ENCODE data around the gene PTPRJ.
"Not testable (repeated sequence)": the region's sequence is repeated elsewhere in the genome, so short reads cannot be mapped to it uniquely, and the experiment has no call there.

Gene PTPRJ

GRCh38 chr11:48108231-48109045, 128.1 kb downstream of the PTPRJ start:
- DNase-seq (ENCODE audit: low read depth in 1 of 2, low spot score in 1 of 2): no peak

DNA sequence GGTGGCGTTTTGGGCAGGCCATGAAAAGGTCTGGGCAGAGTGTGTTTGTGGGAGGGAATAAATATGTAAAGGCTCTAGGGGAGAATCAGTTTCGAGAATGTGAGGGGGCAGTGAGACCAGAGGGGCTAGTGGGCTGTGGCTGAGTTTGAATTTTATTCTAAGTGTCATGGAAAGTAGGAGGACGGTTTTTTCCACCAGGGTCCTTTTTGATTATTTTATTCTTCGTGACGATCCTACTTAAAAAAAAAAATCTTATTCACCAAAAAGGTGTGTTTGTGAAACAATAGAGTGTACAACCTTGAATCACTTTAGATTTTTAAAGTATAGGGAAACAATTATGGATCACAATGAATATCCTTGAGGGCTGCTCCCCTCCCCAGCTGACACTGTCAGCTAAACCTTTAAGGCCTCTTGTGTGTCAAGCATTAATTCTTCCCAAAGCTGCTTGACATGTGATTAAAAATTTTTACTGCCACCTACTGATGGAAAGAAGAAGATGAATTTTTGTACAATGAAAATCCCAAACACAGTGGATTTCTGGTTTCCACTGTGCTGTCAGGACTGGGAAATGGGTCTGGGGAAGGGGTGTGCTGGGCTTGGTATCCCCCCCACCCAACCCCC, 128.8 kb downstream of the PTPRJ start:
- DNase-seq (ENCODE audit: low read depth in 1 of 2, low spot score in 1 of 2): no peak

DNA sequence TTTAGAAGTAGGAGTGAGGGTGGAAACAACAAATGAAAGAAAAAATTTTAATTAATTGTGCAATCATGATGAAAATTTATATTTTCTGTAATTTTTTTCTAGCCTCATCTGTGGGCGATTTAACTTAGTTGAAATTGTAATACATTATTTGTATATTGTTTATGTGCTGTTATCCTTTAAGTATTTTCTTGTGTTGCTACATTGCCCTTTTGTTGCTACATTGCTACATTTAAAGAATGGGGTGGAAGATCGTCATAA, 130.1 kb downstream of the PTPRJ start:
- no peak for DNase-seq (ENCODE audit: low read depth in 1 of 2, low spot score in 1 of 2)

GRCh38 chr11:48111891-48112290, 131.5 kb downstream of the PTPRJ start:
- no peak for DNase-seq (ENCODE audit: low read depth in 1 of 2, low spot score in 1 of 2)

DNA sequence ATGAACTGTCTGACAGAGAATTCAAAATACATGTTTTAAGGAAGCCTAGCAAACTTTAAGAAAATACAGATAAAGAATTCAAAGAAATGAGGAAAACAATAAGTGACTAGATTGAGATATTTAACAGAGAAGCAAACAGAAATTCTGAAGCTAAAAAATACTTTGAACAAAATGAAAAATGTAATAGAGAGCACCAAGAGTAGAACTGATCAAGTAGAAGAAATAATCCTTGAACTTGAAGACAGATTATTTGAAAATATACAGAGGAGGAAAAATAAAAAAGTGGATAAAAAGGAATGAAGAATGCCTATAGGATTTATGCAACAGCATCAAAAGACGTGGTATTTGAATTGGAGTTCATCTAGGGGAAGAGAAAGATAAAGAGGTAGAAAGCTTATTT, 134.4 kb downstream of the PTPRJ start:
- no peak for DNase-seq (ENCODE audit: low read depth in 1 of 2, low spot score in 1 of 2)

GRCh38 chr11:48116437-48117228, 136.3 kb downstream of the PTPRJ start:
- DNase-seq (ENCODE audit: low read depth in 1 of 2, low spot score in 1 of 2): no peak

DNA sequence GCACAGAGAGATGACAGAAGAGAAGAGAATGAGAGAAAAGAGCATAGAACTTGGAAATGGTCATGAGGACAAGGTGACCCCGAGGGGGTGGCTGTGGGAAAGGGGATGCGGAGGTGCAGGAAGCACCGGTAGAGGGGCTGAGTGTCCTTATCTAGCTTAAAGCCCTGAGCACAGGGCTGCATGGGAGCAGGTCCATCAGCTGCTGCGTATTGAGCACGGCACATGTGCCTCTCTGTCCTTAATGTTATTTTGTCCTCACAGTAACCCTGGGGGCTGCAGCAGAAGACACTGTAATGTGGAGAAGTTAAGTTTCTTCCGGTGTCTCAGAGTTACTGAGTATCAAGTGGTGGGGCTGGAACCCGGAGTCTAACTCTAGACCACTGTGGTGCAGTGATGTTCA, 141.9 kb downstream of the PTPRJ start:
- DNase-seq (ENCODE audit: low read depth in 1 of 2, low spot score in 1 of 2): no peak

DNA sequence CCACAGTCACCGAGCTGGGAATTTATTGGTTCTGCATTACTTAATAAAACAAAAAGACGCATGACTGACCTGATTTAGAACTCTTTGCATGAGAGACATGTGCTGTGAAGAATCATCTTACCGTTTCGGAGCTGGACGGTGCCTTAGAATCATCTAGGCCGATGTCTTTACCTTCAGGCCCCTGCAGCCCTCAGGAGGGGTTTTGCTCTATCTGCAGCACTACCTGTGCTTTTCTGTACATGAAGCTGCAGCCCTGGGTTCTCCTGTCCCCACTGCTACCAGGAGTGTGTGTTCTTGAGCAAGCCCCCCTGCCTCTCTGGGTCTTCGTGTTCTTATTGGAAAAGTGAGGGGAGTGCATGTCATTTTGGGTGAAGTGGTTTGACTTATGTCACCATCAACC, 142.3 kb downstream of the PTPRJ start:
- DNase-seq (ENCODE audit: low read depth in 1 of 2, low spot score in 1 of 2): no peak

DNA sequence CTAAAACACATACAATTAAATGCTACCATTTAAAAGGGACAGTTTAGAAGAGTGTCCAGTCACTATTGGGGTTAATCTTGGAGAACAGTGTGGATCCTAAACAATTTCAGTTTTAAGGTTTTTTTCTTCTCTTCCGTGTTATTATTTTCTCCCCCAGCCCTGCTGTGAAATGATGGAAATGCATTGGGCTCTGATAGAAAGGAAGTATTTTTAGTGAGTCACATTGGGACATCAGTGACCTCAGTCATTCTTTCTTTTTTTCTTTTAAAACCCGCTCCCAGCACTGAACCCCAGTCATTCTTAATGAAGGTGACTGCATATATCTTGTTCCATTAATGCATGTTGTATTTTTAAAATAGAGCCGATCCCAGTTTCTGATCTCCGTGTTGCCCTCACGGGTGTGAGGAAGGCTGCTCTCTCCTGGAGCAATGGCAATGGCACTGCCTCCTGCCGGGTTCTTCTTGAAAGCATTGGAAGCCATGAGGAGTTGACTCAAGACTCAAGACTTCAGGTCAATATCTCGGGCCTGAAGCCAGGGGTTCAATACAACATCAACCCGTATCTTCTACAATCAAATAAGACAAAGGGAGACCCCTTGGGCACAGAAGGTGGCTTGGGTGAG, 143.0 kb downstream of the PTPRJ start:
- DNase-seq (ENCODE audit: low read depth in 1 of 2, low spot score in 1 of 2): no peak

- DNase-seq (ENCODE audit: low read depth in 1 of 2, low spot score in 1 of 2): no peak
These were observed 143.8 kb downstream of the PTPRJ start for GRCh38 chr11:48123934-48124755.

GRCh38 chr11:48124880-48125279, 144.5 kb downstream of the PTPRJ start:
- DNase-seq (ENCODE audit: low read depth in 1 of 2, low spot score in 1 of 2): no peak

GRCh38 chr11:48125866-48126265, 145.5 kb downstream of the PTPRJ start:
- DNase-seq (ENCODE audit: low read depth in 1 of 2, low spot score in 1 of 2): no peak

DNA sequence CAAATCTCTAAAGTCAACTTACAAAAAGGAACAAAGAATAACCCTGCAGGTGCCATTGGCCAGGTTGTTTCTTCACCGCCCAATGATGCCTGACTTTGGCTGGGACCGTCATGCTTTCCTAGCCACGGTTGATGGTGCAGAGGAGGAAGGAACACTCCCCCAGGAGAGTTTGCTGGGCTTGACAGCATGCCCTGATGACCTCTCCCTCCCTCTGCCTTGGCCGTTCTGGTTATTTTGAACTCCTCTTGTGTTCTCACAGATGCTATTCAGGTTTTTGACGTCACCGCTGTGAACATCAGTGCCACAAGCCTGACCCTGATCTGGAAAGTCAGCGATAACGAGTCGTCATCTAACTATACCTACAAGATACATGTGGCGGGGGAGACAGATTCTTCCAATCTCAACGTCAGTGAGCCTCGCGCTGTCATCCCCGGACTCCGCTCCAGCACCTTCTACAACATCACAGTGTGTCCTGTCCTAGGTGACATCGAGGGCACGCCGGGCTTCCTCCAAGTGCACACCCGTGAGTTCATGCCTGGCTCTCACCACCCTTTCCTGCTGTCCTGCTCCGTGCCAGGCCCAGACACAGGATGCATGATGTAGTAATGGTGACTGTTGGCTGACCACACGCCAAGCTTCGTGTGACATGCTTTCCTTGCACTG, 147.3 kb downstream of the PTPRJ start:
- no peak for DNase-seq (ENCODE audit: low read depth in 1 of 2, low spot score in 1 of 2)

DNA sequence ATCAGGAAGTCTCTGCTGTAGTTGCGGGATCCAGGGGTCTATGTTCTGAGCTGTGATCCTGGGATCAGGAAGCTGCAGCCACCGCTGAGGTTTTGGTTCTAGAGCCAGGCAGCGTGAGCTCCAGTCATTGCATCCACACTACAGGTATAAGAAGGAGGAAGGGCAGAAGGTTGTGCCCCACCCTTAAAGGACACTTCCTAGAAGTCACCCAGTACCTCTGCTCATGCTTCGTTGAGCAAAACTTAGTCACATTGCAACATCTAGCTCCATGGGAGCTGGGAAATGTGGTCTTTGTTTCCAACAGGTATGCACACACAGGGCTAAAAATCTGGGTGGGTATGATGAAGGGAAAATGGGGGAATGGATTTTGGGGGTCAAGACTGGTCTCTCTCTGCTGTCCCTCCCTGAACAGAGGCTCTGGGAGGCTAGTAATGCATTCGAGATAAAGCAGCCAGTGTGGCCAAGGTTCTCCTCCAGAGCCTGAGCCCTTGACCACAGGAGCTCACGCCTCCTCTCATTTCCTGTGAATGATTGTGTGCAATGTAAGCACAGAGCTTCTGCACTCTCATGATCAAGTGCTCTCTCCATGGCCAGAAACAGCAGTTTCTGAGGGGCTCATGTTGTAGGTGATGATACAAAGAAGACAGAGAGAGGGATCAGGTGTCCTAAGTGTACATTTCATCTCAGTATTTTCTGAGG, 149.5 kb downstream of the PTPRJ start:
- no peak for DNase-seq (ENCODE audit: low read depth in 1 of 2, low spot score in 1 of 2)

DNA sequence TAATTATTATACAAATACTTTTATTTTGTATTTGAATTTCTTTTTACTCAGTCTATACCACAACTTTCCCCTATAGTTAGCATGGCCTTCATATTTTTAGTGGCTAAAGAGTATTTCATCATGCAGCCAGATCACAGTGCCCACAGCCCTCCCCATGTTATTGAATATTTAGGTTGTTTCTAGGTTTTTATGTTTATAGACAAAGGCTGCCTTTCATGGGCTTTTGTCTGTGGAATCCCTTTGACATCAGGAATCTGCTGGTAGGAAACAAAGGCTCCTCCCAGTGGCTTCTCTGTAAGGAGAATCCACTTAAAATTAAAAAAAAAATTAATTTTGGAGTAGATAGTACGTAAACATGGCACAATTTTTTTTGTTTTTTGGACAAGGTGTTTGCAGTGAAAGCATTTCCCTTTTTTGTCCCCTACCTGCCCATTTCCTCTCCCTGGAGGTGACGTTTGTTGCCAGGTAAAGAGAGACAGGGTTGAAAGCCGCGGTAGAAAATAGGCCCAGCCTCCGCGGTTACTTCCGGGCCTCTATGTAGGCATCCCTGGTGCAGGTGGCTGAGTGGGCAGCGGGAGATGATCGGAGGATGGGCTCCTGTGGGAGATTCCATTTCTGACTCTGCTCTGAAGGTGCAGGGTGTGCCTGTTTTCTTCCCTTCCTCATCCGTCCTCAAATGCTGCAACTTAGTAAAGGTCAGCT, 154.0 kb downstream of the PTPRJ start:
- DNase-seq (ENCODE audit: low read depth in 1 of 2, low spot score in 1 of 2): no peak

GRCh38 chr11:48138222-48138621, 157.9 kb downstream of the PTPRJ start:
- no peak for DNase-seq (ENCODE audit: low read depth in 1 of 2, low spot score in 1 of 2)

DNA sequence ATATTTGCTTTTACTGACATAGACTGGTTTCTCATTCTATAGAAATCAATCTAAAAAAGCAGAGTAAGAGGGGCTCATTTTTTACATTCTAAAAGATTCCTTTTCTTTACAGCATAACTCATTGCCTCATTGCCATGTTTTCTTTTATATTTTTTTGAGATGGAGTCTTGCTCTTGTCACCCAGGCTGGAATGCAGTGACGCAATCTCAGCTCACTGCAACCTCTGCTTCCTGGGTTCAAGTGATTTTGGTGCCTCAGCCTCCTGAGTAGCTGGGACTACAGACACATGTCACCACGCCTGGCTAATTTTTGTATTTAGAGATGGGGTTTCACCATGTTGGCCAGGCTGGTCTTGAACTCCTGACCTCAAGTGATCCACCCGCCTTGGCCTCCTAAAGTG, 159.5 kb downstream of the PTPRJ start:
- DNase-seq (ENCODE audit: low read depth in 1 of 2, low spot score in 1 of 2): not testable (repeated sequence)

- DNase-seq (ENCODE audit: low read depth in 1 of 2, low spot score in 1 of 2): no peak
These were observed 161.2 kb downstream of the PTPRJ start for GRCh38 chr11:48141475-48142122.

DNA sequence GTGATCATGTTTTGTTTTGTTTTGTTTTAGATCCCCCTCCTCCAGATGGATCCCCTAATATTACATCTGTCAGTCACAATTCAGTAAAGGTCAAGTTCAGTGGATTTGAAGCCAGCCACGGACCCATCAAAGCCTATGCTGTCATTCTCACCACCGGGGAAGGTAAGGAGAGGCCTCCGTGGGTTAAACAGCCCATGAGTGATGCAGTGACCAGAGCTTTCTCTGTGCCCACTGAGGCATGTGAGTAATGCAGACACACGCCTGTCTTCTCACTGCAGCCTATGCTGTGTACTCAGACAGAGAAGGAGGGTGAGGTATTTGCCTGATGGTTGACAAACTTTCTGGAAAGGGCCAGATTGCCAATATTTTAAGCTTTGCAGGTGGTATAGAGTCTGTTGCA, 162.5 kb downstream of the PTPRJ start:
- DNase-seq (ENCODE audit: low read depth in 1 of 2, low spot score in 1 of 2): no peak

All from activated T-helper 1 cell treated with anti-CD3 and anti-CD28 coated beads, Interleukin-2, amount 50 U/mL, for 16 hours (primary cell).